Measurements from ENCODE around the gene CYP4A22. TPM values are rescaled to one million over a fixed set of nuclear protein-coding genes. Genes with fewer than 3 reads are reported as not detected.

CYP4A22 gene
- total and polyA plus RNA-seq, 8 donors = not detected

DNA sequence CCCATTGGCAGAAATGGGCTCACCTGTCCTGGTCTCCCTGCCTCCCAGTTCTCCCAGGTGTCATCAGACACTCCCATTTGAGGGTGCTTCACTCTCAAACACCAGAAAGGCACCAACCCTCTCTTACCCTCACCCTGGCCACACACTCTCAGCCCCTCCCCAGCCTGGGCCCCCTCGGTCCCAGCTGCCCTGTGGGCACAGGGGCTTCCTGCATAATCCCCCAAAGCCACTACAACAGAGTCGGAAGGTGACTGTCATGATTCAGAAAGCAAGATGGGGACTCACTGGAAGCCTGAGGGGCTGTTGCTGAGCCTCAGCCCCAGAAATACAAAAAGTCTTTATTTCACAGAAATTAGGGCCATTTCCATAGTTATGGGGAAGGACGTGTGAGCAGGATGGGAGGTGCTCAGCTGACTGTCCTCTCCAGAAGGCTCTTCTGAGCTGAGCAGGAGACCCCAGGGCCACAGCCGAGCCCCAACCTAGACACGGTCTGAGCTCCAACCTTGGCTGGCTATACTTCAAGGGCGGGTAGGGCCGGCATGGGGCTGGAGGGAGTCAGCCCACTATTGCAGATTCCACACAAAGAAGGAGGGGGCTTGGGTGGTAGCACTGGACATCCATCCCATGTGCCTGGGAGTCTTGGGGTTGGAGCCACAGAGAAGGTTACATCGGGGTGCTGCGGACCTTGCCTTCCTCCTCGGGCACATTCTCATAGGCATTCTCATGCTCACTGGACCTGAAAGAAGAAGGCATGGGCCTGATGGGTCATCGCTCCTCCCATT, 46.3 kb downstream of the CYP4A22 start:
- no peaks in the 10 kb centered on the region for H3K36me3 ChIP-seq
- peak overlapping the region in 3 of 5 donors; percentile 56 to 83 (median 74) for H3K27ac ChIP-seq
- peaks cover 16 to 69% (median 30%) of the 10 kb centered on the region in 4 donors for H3K4me1 ChIP-seq
- intact Hi-C loops (cut with DNase I; ENCODE audit: low total_unique reads) = loop anchor here (10.0 kb wide), 2 partner anchors 81 to 521 kb away; no protein-coding TSS in a partner anchor
- no peak overlapping the region for H3K4me3 ChIP-seq
- TF ChIP-seq, protein P1, sequence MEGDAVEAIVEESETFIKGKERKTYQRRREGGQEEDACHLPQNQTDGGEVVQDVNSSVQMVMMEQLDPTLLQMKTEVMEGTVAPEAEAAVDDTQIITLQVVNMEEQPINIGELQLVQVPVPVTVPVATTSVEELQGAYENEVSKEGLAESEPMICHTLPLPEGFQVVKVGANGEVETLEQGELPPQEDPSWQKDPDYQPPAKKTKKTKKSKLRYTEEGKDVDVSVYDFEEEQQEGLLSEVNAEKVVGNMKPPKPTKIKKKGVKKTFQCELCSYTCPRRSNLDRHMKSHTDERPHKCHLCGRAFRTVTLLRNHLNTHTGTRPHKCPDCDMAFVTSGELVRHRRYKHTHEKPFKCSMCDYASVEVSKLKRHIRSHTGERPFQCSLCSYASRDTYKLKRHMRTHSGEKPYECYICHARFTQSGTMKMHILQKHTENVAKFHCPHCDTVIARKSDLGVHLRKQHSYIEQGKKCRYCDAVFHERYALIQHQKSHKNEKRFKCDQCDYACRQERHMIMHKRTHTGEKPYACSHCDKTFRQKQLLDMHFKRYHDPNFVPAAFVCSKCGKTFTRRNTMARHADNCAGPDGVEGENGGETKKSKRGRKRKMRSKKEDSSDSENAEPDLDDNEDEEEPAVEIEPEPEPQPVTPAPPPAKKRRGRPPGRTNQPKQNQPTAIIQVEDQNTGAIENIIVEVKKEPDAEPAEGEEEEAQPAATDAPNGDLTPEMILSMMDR (IDR thresholded peaks at IDR 0.05) = no peak
- TF ChIP-seq POLR2A (IDR thresholded peaks at IDR 0.05) (no peak), EP300 (IDR thresholded peaks at IDR 0.05) (no peak), POLR2AphosphoS5 (IDR thresholded peaks at IDR 0.05) (no peak)
- DNase-seq = peak in 1 of 2 donors; percentile 23
- peaks cover 0 to 17% (median 9%) of the 10 kb centered on the region in 3 donors for H3K27me3 ChIP-seq
- no peaks in the 10 kb centered on the region for H3K9me3 ChIP-seq
- WGBS, 5 donors = 76 to 87% (median 83%) methylated on average over 10 to 11 of the region's 11 CpGs

DNA sequence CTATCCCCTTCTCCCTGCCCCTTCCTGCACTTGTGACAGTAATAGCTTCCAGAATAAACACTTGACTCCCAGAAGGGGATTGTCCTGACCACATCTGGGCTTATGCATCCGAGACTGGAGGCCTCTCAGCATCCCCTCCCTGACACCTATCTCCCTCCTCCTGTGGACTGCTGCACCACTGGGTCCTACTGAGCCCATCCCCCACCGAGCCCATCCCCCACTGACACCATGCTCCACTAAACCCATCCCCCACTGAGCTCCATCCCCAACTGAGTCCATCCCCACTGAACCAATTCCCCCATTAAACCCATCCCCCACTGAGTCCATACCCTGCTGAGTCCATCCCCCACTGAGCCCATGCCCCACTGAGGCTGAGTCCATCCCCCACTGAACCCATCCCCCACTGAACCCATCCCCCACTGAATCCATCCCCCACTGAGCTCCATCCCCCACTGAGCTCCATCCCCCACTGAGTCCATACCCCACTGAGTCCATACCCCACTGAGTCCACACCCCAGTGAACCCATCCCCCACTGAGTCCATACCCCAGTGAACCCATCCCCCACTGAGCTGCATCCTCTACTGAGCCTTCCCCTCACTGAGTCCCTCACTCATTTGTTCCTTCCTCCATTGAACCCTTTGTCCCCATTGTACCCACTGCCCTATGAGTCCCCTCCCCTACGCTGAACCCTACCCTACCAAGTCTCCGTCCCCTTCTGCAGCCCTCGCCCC, 47.0 kb downstream of the CYP4A22 start:
- Histone ChIP-seq H3K36me3 (no peaks in the 10 kb centered on the region), H3K27ac (no peak overlapping the region), H3K27me3 (peaks cover 0 to 17% (median 9%) of the 10 kb centered on the region in 3 donors), H3K4me1 (peaks cover 16 to 67% (median 28%) of the 10 kb centered on the region in 4 donors), H3K9me3 (no peaks in the 10 kb centered on the region), H3K4me3 (no peak overlapping the region)
- intact Hi-C loops (cut with DNase I; ENCODE audit: low total_unique reads) = loop anchor here (10.0 kb wide), 2 partner anchors 81 to 521 kb away; no protein-coding TSS in a partner anchor
- TF ChIP-seq EP300 (IDR thresholded peaks at IDR 0.05) = no peak
- TF ChIP-seq POLR2A (IDR thresholded peaks at IDR 0.05) = no peak
- no peak for TF ChIP-seq POLR2AphosphoS5 (IDR thresholded peaks at IDR 0.05)
- TF ChIP-seq, protein P1 (IDR thresholded peaks at IDR 0.05) = no peak
- 76 to 90% (median 85%) methylated on average over 5 of the region's 5 CpGs for WGBS, 5 donors
- peak in 1 of 2 donors; percentile 13 for DNase-seq

DNA sequence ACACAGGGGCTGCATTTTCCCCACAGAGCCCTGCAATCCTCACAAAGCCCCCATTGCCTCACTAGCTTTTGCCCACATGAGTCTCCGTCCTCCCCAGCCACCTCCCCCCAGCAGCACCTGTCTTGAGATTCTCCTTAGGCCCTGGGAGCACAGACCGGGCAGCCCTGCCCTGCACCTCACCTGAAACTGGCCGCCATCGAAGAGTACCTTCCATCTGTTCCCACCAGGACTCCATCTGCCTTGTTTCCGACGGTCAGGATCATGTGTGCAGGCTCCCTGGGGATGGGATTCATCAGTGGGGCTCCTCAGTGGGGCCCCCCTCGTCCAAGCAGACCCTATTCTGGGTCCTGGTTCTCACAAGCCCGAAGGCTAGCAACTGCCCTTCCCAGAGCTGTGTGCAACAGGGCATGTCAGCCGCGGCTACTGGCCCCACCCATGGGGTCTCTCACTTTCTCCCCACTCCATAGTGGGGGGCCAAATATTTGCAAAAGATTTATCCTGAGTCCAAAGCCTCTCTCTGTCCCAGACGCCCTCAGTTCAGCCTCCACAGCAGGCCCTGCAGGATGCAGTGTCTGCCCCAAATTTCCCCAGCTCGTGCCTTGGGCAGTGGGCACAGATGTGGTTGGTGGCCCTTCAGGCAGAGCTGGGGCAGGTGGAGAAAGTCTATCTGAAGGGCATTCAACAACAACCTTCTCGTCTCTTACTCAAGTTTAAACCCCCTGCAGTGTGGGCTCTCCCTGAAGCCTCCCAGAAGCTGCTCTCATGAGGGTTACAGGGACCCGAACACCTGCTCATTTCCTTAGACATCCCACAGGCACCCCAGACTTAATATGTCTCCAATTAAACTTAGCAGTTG, 47.8 kb downstream of the CYP4A22 start:
- H3K4me1 ChIP-seq = peaks cover 16 to 64% (median 22%) of the 10 kb centered on the region in 4 donors
- peaks cover 0 to 17% (median 9%) of the 10 kb centered on the region in 3 donors for H3K27me3 ChIP-seq
- H3K4me3 ChIP-seq = peak overlapping the region in 1 of 4 donors; percentile 1
- no peak overlapping the region for H3K27ac ChIP-seq
- peak in 1 of 2 donors; percentile 10 for DNase-seq
- H3K9me3 ChIP-seq = no peaks in the 10 kb centered on the region
- WGBS, 5 donors = 86 to 89% (median 86%) methylated on average over 11 to 14 of the region's 14 CpGs
- no peaks in the 10 kb centered on the region for H3K36me3 ChIP-seq
- intact Hi-C loops (cut with DNase I; ENCODE audit: low total_unique reads) = loop anchor here (10.0 kb wide), 2 partner anchors 80 to 520 kb away; no protein-coding TSS in a partner anchor
- TF ChIP-seq POLR2A (IDR thresholded peaks at IDR 0.05) = no peak
- TF ChIP-seq EP300 (IDR thresholded peaks at IDR 0.05) = no peak
- TF ChIP-seq, protein P1 (IDR thresholded peaks at IDR 0.05) = no peak
- TF ChIP-seq POLR2AphosphoS5 (IDR thresholded peaks at IDR 0.05) = no peak
